ENCODE data around the gene MINPP1. TPM values are rescaled to one million over a fixed set of nuclear protein-coding genes. Genes with fewer than 3 reads are reported as not detected.

MINPP1 gene
- total and polyA plus RNA-seq, 4 donors: 19.1 to 111 (median 24.6) TPM

DNA sequence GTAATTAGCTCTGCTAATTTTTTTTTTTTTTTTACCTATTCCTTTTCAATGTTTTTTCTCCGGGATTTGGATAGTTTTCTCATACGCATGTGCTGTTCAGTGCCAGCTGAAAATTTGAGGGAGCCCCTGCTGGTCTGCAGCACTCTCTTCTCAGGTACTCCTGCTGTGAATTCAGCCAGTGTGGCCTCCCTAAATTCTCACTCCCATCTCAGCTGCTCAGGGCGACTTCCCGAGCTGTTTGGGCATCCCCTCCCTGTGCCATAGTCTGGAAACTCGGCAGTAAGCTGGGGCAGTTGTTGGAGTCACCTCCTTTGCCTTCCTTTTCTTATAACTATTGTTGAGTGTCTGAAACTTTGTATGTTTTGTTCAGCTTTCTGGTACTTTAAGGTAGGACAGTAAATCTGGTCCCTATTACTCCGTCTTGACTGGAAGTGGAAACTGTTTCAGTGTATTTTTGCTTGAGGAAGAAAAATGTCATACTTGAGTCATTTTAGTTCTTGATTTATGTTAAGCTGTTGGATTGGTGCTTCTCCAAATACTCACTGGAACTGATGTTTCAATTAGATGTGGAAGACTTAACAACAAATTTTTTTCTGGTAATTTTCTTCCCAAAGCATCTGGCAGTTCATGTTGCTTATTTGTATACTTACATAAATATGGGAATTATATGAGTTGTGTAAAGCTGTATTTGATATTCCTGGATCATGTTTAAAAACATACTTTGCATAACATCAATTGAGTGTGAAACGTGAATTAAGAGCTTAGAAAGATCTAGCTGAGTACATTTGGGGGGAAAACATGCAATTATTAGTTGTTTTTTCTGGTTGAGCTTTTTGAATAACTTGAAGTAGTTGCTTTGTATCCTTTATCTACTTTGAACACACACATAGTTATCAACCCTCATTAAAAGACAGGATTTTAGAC is 33.7 kb downstream of the MINPP1 start:
- Histone ChIP-seq H3K4me1 (ENCODE audit: control insufficient read depth in 4 of 4, insufficient read depth in 4 of 4, low read length in 3 of 4) (peaks cover 0 to 3% (median 1%) of the 10 kb centered on the region in 4 donors), H3K27ac (ENCODE audit: low read depth in 1 of 2, low read length in 2 of 2) (no peak overlapping the region), H3K27me3 (ENCODE audit: control insufficient read depth in 4 of 4, insufficient read depth in 4 of 4, low read length in 3 of 4) (no peaks in the 10 kb centered on the region), H3K4me3 (ENCODE audit: low read depth in 1 of 3, low read length in 3 of 3) (no peak overlapping the region), H3K9me3 (ENCODE audit: control insufficient read depth in 4 of 4, low read length in 3 of 4) (no peaks in the 10 kb centered on the region), H3K9ac (ENCODE audit: low read depth in 1 of 2, low read length in 2 of 2) (no peak overlapping the region), H3K36me3 (ENCODE audit: control insufficient read depth in 4 of 4, insufficient read depth in 3 of 4, low read depth in 1 of 4, low read length in 3 of 4) (peaks cover 0 to 7% (median under 1%) of the 10 kb centered on the region in 4 donors)
- WGBS: 95% methylated on average over 7 of the region's 7 CpGs
- TF ChIP-seq FOXA2 (IDR thresholded peaks at IDR 0.05) (no peak), RXRA (IDR thresholded peaks at IDR 0.05) (no peak), TAF1 (conservative IDR thresholded peaks at IDR 0.05) (no peak), NR2F2 (IDR thresholded peaks at IDR 0.05) (no peak), EGR1 (IDR thresholded peaks at IDR 0.05; ENCODE audit: low read depth in 2 of 2) (no peak), HNF4A (conservative IDR thresholded peaks at IDR 0.05) (no peak), GABPA (IDR thresholded peaks at IDR 0.05 in 1 of 2, conservative IDR thresholded peaks at IDR 0.05 in 1 of 2) (no peak), SP1 (IDR thresholded peaks at IDR 0.05) (no peak)
- TF ChIP-seq, protein P1, sequence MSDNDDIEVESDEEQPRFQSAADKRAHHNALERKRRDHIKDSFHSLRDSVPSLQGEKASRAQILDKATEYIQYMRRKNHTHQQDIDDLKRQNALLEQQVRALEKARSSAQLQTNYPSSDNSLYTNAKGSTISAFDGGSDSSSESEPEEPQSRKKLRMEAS (IDR thresholded peaks at IDR 0.05): no peak
- TF ChIP-seq, protein P2, sequence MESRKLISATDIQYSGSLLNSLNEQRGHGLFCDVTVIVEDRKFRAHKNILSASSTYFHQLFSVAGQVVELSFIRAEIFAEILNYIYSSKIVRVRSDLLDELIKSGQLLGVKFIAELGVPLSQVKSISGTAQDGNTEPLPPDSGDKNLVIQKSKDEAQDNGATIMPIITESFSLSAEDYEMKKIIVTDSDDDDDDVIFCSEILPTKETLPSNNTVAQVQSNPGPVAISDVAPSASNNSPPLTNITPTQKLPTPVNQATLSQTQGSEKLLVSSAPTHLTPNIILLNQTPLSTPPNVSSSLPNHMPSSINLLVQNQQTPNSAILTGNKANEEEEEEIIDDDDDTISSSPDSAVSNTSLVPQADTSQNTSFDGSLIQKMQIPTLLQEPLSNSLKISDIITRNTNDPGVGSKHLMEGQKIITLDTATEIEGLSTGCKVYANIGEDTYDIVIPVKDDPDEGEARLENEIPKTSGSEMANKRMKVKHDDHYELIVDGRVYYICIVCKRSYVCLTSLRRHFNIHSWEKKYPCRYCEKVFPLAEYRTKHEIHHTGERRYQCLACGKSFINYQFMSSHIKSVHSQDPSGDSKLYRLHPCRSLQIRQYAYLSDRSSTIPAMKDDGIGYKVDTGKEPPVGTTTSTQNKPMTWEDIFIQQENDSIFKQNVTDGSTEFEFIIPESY (IDR thresholded peaks at IDR 0.05): no peak
- TF ChIP-seq, protein P3, sequence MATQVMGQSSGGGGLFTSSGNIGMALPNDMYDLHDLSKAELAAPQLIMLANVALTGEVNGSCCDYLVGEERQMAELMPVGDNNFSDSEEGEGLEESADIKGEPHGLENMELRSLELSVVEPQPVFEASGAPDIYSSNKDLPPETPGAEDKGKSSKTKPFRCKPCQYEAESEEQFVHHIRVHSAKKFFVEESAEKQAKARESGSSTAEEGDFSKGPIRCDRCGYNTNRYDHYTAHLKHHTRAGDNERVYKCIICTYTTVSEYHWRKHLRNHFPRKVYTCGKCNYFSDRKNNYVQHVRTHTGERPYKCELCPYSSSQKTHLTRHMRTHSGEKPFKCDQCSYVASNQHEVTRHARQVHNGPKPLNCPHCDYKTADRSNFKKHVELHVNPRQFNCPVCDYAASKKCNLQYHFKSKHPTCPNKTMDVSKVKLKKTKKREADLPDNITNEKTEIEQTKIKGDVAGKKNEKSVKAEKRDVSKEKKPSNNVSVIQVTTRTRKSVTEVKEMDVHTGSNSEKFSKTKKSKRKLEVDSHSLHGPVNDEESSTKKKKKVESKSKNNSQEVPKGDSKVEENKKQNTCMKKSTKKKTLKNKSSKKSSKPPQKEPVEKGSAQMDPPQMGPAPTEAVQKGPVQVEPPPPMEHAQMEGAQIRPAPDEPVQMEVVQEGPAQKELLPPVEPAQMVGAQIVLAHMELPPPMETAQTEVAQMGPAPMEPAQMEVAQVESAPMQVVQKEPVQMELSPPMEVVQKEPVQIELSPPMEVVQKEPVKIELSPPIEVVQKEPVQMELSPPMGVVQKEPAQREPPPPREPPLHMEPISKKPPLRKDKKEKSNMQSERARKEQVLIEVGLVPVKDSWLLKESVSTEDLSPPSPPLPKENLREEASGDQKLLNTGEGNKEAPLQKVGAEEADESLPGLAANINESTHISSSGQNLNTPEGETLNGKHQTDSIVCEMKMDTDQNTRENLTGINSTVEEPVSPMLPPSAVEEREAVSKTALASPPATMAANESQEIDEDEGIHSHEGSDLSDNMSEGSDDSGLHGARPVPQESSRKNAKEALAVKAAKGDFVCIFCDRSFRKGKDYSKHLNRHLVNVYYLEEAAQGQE (IDR thresholded peaks at IDR 0.05): no peak
- TF ChIP-seq, protein P4, sequence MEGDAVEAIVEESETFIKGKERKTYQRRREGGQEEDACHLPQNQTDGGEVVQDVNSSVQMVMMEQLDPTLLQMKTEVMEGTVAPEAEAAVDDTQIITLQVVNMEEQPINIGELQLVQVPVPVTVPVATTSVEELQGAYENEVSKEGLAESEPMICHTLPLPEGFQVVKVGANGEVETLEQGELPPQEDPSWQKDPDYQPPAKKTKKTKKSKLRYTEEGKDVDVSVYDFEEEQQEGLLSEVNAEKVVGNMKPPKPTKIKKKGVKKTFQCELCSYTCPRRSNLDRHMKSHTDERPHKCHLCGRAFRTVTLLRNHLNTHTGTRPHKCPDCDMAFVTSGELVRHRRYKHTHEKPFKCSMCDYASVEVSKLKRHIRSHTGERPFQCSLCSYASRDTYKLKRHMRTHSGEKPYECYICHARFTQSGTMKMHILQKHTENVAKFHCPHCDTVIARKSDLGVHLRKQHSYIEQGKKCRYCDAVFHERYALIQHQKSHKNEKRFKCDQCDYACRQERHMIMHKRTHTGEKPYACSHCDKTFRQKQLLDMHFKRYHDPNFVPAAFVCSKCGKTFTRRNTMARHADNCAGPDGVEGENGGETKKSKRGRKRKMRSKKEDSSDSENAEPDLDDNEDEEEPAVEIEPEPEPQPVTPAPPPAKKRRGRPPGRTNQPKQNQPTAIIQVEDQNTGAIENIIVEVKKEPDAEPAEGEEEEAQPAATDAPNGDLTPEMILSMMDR (IDR thresholded peaks at IDR 0.05; ENCODE audit: low read depth, low read length, missing input control): no peak
- DNase-seq (ENCODE audit: low spot score): no peak

DNA sequence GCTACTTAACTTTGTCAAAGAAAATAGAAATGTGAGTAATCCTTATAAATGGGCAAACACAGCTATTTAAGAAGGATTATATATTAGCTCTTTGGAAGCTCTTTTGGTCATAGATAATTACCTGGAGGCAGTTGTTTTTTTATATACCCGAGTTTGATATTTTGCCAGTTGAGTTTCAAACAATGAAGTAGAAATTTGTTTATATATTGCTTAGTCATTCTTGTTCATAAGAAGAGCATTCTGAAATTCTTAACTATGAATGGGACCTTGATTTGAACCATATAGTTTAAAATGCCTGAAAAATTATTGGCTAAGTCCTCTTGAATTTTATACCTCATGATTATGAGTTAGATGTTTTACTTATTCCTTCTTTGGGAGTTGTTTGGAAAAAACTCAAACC is 36.4 kb downstream of the MINPP1 start:
- Histone ChIP-seq H3K4me1 (ENCODE audit: control insufficient read depth in 4 of 4, insufficient read depth in 4 of 4, low read length in 3 of 4) (no peaks in the 10 kb centered on the region), H3K4me3 (ENCODE audit: low read depth in 1 of 3, low read length in 3 of 3) (no peak overlapping the region), H3K9me3 (ENCODE audit: control insufficient read depth in 4 of 4, low read length in 3 of 4) (no peaks in the 10 kb centered on the region), H3K27ac (ENCODE audit: low read depth in 1 of 2, low read length in 2 of 2) (no peak overlapping the region), H3K27me3 (ENCODE audit: control insufficient read depth in 4 of 4, insufficient read depth in 4 of 4, low read length in 3 of 4) (no peaks in the 10 kb centered on the region), H3K36me3 (ENCODE audit: control insufficient read depth in 4 of 4, insufficient read depth in 3 of 4, low read depth in 1 of 4, low read length in 3 of 4) (peaks cover 0 to 7% (median under 1%) of the 10 kb centered on the region in 4 donors), H3K9ac (ENCODE audit: low read depth in 1 of 2, low read length in 2 of 2) (no peak overlapping the region)
- WGBS: 91% methylated on average over 1 of the region's 1 CpG
- DNase-seq (ENCODE audit: low spot score): no peak
- TF ChIP-seq HNF4A (conservative IDR thresholded peaks at IDR 0.05) (no peak), RXRA (IDR thresholded peaks at IDR 0.05) (no peak), FOXA2 (IDR thresholded peaks at IDR 0.05) (no peak), FOXA1 (IDR thresholded peaks at IDR 0.05) (no peak), TAF1 (conservative IDR thresholded peaks at IDR 0.05) (no peak), SP1 (IDR thresholded peaks at IDR 0.05) (no peak), RAD21 (IDR thresholded peaks at IDR 0.05) (no peak), EGR1 (IDR thresholded peaks at IDR 0.05; ENCODE audit: low read depth in 2 of 2) (no peak)
- TF ChIP-seq, protein P4 (IDR thresholded peaks at IDR 0.05; ENCODE audit: low read depth, low read length, missing input control): no peak
- TF ChIP-seq, protein P5, sequence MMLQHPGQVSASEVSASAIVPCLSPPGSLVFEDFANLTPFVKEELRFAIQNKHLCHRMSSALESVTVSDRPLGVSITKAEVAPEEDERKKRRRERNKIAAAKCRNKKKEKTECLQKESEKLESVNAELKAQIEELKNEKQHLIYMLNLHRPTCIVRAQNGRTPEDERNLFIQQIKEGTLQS (IDR thresholded peaks at IDR 0.05): no peak
- TF ChIP-seq, protein P1 (IDR thresholded peaks at IDR 0.05): no peak

Data from liver (tissue), 9 donors.